ENCODE measurements around the gene CFAP57.

- TF ChIP-seq CTCF (IDR thresholded peaks at IDR 0.05) (no peak), EZH2 (IDR thresholded peaks at IDR 0.05; ENCODE audit: borderline replicate concordance, insufficient read depth, low read depth, low read length, poor library complexity, severe bottlenecking) (no peak)
These were observed 100.7 kb downstream of the CFAP57 start for GRCh38 chr1:43272576-43273571.
